NCI-H2029 (cell line): Measurements from ENCODE around the gene NLRC5.
"Not testable (repeated sequence)": the region's sequence is repeated elsewhere in the genome, so short reads cannot be mapped to it uniquely, and the experiment has no call there.

Source experiments
- DNase-seq: peaks from one replicate; lab custom pipeline; 2025; lab: John Stamatoyannopoulos, UW

Gene NLRC5

DNA sequence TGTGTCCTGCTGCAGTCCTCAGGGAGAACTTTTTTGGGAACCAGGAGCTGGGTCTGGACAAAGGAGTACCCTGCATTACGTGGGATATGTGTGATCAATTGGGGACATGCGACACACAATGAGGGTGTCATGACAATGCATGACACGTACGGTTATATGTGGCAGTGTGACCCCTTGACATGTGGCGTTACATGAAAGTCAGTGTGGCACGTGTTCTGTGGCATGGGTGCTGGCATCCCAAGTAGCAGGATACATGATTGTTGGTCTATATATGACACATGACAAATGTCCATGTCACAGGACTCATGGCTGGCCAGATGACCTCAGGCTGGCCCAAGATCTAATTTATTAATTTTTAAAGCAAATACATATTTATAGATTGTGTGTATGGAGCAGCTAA lies 93.3 kb downstream of the NLRC5 start:
- DNase-seq: no peak

DNA sequence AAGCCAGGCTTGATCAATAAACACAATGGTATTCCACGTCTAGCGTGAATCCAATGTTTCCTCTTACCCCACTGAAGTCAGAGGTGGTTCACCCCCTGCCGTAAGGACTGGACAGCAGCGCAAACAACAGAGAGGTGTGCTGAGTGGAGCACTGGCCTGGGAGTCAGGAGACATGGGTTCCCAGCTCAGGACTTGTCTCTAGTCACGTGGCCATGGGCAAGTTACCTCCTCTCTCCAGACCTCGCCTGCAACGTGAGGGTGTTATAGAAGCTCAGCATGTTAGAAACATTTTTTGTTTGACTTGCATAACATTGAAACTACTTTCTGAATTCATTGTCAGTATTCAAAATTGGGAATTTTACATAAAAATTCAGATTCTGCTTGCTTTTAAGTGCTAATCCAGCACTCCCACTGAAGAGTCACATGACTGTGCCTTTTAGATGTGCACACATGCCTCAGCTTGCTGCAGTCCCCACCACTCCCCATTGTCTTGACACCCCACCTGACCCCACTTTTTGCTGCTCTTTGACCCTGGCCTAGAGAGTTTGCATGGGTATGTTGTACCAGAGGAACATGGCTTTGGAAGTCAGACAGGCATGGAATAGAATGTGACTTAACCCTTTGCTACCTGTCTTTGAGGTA lies 94.2 kb downstream of the NLRC5 start:
- DNase-seq: no peak

DNA sequence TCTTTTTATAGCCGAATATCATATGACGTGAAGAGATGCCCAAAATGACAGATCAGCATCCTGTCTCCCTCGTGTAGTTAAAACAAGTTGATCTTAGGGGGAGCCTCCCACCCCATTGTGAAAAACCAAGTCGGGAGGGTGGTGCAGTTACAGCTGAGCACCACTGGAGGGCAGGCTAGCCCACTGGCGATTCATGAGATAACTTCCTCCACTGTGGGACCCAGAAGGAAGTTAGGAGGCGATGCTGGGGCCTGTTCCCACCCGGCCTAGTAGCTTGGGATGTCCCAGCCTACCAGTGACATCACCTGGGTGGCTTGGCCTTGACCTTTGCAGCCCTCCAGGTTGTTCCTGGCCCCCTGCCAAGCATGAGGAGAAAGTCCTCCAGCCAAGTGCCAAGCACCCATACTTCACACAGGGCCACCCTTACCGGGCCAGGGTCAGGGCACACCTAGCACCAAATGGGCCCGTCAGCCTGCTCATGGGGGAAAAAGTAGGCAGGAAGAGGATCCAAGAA lies 95.0 kb downstream of the NLRC5 start:
- DNase-seq: peak; percentile 6

DNA sequence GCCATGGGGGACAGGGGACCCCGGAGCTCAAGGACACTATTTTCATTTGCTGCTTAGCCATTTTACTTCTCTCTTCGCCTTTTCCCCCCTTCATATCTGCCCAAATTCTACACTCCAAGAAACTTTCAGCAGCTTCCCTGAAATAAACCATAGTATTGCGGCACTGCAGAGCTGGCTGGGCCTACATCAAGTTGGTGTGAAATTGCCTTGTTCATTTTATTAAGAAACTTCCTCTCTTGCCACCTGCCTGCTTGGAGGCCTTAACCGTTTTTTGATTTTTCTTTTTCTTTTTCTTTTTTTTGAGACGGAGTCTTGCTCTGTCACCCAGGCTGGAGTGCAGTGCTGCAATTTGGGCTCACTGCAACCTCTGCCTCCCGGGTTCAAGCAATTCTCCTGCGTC lies 95.6 kb downstream of the NLRC5 start:
- no peak for DNase-seq

DNA sequence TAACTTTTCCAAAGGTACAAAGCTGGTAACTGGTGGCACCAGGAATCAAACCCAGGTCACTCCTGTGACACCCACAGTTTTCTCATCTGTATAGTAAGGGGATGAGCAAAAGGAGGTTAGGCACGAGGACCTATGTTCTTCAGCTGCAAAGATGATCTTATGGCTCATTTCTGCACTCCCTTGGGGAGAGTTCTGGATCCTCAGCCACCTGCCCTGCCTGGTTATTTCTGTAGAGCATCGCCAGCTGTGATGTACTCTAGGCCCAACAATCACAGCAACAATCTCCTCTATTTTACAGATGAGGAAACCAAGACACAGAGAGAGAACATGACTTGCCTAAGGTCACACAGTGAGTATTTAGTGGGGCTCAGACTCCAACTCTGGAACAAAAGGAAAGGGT lies 97.6 kb downstream of the NLRC5 start:
- DNase-seq: no peak

DNA sequence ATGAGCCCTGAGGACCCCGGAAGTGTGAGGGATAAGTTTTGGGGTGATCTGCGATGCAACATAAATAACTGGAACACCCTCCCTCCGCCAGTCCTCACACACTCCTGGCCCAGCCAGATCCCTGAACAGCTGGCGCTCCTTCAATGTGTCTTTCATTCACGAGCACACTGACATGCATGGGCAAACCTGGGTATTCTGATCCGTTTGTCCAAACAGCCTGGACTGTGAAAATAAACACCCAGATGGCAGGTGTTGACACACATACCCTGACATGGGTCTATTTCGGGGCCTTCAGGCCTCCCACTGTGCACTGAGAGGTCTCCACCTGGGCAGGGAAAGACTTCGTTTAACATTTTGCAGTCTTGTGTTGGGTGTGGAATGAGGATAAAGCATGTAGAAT lies 100.0 kb downstream of the NLRC5 start:
- no peak for DNase-seq

DNA sequence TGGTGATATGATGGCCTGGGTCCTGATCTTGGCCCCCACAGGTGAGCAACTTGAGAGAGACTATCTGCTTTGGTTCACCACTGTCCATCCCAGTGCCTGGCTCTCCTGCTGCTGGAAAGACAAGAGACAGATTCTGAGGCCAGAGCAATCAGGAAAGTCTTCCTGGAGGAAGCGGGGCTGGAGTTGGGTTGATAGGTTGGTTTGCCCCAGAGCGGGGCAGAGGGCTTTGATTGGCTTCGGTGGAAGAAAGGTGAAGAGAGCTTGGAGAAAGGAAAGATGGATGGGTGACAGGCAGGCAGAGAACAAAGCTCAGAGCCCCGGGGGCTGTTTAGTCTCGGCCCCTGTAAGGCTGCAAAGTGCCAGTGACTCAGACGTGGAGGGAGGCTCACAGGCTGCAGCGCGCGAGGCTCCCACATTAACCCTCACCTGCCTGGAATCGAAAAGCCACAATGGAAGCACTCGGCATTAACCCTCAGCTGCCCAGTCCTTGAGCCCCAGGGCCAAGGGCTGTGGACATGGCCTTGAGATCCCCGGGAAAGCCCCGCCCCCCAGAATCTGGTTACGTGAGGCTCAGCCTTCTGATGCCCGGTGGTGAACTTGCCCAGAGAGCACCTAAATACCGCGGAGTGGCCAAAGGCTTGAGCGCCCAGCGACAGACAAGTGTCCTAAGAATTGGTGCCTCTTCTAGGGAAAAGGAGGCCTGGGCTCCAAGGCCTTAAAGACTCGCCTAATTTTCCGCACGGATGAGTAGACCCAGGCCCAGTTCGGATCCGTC lies 102.0 kb downstream of the NLRC5 start:
- no peak for DNase-seq

DNA sequence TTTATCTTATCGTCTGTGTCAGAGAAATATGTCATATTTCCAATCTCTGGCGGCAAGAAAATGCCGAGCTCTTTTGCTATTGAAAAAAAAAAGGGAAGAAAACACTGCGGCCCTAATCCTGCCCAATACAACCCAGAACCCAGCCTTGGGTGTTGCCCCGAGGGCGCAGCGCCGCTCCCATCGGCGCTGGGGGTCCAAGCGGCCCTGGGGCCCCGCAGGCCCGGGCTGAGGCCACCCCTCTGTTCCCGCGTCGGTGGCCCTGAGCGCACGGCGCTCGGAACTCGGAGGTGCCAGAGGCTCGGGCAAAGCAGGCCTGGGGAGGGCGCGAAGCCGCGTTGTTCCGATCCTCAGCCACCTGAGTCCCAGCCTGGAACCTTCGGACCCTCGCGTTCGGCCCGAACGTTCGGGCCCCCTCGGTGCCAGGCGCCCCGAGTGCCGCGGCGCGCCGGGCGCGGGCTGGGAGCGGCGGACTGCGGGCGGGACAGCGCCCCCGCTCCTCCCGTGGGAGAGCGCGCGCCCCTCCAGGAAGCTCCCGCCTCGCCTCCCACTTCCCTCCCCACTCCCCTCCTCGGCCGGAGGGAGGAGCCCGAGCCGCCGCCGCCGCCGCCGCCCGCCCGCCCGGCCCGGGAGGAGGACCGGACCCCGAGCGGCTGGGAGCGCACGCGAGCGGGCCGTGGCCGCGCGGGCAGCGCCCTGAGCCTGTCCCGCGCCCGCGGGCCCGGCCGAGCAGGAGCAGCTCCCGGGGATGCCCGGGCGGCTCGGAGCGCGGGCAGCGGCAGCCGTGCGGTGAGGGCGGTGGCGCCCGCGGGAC lies 102.8 kb downstream of the NLRC5 start, which contains the start of gene CPNE2:
Gene CPNE2, plus strand, starts transcription at position 609 of the 811 bp plus-strand sequence. CDS start 18,160 bp downstream, outside the sequence.
- DNase-seq: no peak

DNA sequence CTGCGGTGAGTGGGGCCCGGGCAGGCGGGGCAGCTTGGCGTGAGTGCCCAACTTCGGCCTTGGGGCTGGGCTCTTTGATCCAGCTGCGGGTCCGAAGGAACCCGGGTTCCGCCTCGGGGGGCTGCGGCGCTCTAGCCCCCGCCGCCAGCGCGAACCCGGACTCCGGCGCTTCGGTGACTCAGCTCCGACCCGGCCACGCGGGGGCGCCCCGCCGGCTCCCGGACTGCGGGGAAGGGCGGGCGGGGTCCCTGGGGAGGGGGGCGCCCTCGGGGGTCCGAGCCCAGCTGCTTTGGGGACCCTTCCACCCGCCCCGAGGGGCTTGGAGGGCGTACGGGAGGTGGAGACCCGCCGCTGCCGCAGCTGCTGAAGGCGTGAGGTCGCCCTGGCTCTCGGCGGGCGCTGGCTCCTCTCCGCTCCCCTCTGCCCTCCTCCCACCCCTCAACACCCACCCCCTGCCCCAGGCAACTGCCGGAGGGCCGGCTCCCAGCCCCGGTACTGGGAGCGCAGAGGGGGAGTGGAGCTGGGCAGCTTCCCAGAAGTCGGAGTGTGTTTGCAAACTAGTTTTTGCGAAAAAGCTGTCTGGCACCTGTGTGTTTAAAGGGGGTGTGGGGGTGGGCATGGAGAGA lies 103.5 kb downstream of the NLRC5 start:
- DNase-seq: no peak

DNA sequence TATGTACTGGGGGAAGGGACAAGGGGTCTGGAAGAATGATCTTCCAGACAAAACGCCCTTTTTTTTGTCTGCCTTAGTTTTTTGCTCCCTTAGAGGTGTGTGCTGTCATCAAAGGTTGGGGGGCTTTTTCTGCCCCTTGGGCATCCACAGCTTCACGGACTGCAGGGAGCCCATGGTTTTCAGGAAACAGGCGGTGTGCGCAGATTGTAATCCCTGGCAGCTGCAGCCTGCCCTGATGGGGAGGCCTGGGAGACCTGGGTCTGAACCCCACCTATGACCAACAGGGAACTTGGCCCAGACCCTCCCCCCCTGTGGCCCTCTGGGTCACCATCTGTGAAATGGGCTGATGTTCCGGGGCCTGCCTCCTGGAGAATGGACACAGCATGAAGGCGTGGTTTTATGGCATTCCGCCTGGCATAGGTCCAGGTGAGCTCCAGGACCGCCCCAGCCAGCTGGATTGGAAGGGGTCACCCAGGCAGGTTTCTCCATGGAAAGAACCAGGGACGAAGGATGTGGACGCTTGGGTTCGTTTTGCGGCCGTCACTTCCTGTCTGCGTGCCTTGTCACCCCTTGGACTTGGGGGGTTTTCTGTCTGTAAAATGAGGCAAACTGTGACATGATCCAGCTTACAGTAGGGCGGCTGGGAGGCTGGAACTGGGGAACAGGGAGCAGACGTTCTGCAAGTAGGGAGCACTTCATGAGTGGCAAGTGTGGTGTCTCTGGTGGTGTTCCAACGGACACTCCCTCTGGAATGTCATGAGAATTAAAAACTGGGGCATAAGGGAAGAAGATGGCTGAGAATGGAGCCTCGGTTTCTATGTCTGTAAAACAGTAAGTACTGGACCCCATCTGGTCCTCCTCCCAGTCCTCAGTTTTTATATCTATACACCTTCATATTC lies 104.6 kb downstream of the NLRC5 start:
- no peak for DNase-seq

DNA sequence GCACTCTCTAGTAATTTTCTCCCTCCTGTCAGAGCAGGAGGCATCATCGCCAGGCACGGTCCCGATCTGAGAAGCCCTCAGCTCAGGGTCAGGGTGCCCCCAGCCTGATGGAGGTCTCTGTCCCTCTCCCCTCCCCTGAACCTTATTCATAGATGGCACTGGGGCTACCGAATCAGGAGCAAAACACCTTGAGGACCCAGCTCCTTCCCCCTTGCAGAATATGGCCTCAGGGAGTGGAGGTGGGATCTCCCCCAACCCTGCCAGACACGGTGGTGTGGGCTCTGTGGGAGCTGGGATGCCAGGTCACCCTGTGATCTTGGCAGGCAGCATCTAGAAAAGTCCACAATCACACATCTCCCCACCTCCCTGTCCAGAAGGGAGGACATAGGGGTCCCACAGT lies 105.6 kb downstream of the NLRC5 start:
- no peak for DNase-seq

DNA sequence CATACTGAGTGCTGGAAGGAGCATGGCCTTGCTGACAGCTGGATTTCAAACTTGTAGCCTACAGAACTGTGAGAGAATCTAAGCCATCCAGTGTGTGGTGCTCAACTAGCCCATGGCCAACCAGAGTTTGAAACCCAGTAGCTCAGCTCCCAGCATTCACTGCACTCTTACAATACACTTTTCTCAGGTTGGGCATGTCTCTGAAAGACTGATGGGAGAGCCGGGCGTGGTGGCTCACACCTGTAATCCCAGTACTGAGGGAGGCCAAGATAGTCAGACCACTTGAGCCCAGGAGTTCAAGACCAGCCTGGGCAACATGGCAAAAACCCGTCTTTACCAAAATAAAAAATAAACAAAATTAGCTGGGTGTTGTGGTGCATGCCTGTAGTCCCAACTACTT lies 106.8 kb downstream of the NLRC5 start:
- DNase-seq: no peak

DNA sequence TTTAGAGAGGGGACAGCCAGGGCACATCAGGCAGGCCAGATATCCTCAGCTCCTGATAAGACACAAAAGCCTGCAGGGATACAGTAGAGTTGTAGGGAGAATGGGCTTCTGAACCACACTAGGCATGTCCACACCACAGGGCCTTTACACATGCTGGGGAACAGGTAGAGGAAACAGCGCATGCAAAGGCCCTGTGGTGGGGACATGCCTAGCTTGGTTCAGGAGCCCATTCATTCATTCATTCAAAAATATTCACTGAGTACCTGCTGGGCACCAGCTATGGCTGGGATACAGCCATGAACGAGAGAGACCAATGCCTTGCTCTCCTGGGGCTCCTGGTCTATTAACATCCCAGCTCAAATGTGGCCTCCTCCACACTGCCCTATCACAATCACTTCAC lies 107.4 kb downstream of the NLRC5 start:
- DNase-seq: no peak

DNA sequence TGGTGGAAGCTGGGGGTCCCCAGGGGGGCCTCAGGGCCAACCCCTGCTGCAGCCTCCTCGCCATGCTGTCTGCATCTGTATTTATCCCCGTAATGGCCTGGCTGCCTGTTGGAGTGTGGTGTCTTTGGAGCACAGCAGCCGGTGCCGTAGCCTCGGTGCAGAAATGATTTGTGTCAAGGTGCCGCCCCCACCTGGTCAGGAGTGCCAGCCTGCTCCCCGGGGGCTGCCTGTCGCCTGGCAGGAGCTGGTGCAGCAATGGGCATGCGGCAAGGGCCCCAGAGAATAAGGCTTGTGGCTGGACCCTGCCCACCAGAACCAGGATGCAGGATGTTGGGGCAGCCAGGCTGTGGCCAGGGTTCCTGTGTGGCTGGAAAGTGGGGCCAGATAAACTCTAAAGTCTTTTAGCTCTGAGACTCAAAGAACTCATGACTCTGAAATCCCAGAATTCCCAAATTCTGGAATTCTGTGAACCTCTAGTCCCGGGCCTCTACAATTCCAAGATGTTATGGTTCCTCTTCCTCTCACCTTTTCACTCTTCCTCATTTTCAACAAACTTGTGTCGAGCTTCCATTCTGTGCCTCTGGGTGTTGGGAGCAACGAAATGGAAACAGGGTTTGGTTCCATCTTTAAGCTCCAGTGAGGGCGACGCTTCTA lies 109.0 kb downstream of the NLRC5 start:
- no peak for DNase-seq

DNA sequence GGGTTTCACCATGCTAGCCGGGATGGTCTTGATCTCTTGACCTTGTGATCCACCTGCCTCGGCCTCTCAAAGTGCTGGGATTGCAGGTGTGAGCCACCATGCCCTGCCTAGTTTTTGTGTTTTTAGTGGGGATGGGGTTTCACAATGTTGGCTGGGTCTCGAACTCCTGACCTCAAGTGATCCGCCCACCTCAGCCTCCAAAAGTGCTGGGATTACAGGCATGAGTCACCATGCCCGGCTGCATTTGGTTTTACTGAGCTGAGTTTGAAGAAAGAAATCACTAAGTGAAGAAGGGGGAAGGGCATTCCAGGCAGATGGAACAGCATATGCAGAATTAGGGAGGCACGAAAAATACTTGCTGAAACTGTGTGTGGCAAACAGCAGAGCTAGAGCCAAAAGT lies 110.6 kb downstream of the NLRC5 start:
- not testable (repeated sequence) for DNase-seq

DNA sequence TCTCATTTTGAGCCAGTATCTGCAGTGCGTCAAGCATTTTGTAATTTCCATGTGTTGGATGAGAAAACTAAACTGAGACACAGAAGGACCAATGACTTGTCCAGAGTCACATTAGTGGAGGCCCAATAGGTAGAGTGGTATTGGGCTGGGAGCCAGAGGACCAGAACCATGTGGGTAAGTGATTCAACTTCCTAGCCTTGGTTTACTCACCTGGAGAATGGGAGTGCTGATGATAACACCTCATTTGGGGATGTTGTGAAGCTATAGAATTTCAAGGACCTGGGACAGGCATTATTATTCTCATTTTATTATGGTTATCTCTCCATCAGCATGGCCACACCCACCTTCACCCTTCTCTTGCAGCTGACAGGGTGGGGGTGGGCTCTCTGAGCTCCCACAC lies 111.1 kb downstream of the NLRC5 start:
- no peak for DNase-seq

DNA sequence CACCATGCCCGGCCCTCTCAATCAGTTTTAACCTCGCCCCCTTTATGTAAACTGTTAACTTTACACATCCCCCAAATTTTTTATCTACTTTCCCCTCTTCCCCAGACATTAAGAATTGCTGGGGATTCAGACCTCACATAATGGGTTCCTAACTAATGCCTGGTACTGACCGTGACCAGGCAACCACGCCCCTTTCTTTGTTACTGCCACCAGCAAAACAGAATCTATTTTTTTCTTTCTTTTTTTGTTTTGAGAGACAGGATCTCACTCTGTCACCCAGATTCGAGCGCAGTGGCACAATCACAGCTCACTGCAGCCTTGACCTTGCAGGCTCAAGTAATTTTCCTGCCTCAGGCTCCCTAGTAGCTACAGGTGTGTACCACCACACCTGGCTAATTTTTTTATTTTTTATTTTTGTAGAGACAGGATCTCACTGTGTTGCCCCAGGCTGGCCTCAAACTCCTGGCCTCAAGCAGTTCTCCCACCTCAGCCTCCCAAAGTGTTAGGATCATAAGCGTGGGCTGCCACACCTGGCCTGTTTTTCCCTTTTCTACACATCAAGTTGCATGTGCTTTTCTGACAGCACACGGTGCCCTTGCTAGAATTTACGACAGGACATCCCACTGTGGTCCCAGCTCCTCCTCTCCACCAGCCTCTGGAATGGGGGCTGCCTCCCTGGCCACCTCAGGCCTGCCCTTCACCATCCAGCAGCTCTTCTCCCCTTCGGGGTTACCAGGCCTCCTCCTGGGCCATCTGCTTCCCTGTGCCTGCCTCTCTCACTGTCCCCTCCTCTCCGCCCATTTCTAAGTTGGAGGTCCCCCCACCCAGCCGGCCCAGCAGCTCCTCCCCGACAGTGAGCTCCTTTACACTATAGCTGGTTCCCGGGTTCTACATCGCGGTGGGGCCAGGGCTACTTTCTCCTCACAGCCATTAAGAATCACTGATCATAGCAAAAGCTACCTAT lies 113.8 kb downstream of the NLRC5 start:
- no peak for DNase-seq

DNA sequence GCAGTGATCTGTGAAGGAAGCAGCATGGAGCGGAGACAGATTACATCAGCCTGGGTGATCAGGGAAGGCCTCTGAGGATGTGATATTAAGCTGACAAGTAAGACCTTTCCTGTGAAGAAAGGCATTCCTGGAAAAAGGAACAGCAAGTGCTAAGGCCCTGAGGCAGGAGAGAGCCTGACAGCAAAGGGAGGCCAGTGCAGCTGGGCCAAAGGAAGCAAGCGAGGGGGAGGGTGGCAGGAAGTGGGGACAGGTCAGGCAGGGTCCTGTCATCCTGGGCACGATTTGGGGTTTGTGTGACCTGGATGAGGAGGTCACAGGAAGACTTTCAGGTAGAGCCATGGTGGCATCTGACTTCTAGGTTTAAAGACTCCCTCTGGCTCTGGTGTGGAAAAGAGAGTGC lies 115.3 kb downstream of the NLRC5 start:
- no peak for DNase-seq

DNA sequence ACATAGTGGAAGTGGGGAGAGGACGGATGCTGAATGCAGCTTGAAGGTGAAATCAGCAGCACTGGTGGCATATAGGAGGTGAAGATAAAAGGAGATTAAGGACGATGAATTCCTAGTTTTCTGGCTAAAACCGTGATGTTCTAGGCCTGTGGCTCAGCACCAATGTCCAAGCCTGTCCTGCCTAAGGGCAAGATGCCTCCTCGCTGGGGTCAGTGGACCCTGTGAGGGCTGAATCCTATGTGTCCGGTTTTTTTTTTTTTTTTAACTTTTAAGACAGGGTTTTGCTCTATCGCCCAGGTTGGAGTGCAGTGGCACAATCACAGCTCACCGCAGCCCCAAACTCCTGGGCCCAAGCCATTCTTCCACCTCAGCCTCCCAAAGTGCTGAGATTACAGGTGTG lies 115.8 kb downstream of the NLRC5 start:
- no peak for DNase-seq
